ENCODE measurements around the gene AKR1C8.

AKR1C8 gene

DNA sequence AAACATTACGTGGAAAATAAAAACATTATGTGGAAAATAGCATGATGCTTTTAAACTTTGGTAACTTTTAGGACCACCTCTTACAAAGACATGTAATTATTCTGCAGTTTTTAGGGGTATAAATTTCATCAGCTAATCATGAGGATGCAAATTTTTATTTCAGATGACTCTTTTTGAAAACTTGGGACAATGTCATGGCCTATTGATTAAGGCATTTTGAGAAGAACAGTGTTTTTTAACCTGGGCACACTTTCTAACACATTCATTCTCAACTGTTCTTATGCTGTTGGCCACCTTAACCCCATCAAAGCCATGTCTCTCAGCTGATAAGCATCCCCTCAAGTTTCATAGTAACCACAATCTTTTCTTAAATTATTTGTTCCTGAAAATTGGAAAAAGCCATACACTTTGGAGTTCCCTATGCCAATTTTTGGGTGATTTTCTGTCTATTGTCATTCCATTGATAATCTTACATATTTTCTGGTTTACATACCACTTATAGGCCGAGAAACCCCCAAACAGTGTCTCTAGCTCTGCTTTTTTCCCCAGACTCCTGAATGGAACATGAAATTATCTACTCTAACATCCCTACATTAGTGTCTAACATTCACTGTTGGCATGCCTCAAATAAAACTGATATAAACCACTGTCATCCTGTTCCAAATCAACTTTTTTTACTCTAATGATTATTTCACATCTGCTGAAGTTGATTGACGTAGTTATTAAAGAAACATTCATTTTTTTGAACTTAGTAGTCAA lies 76.1 kb downstream of the AKR1C8 start:
- no peak for DNase-seq (ENCODE audit: low read depth in 2 of 3, low spot score in 2 of 3)

DNA sequence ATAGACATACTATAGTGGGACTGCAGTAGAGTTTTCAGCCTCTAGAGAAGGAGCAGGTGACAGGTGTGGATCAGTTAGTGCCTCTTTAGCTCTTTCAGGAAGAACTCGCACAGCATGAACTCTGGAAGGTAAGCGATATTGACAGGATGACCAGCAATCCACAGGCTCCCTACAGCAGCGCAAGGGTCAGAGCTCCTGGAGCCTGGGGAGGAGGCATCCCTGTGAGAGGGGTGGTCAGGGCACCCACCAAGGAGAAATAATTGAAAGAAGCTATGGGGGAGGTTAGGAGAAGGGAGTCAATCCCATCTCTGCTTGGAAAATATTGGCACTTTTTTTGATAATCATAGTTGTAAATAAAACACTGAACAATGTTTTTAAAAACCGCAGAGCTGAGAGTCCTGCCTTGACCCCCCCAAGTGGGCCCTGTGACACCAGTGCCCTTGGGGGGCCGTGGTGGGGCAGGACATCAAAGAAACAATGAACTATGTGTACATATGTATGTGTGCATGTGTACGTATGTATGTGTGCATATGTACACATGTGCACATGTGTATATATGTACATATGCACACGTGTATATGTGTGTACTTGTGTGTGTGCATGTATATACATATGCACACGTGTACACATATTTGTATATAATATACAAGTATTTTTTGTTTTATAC lies 77.0 kb downstream of the AKR1C8 start:
- no peak for DNase-seq (ENCODE audit: low read depth in 2 of 3, low spot score in 2 of 3)

- DNase-seq (ENCODE audit: low read depth in 2 of 3, low spot score in 2 of 3) = no peak
These were observed 78.4 kb downstream of the AKR1C8 start for GRCh38 chr10:5106553-5106952.

- no peak for DNase-seq (ENCODE audit: low read depth in 2 of 3, low spot score in 2 of 3)
These were observed 79.3 kb downstream of the AKR1C8 start for GRCh38 chr10:5105626-5106025.

Data from activated CD8-positive, alpha-beta memory T cell treated with anti-CD3 and anti-CD28 coated beads for 48 hours (primary cell).